Panc1 (cell line): Measurements from ENCODE around the gene ANO2.

Experiments used
- POLR2AphosphoS5 ChIP-seq: IDR thresholded peaks from 2 replicates; pipeline ENCODE4 v1.6.1; 2012; ENCODE audit warnings: mild to moderate bottlenecking, low read depth, low read length, moderate library complexity
- TF ChIP-seq, protein P1 (sequence below): fragments of 450-650 bp; IDR thresholded peaks from 2 replicates; pipeline ENCODE4 v1.5.1; 2017; ENCODE audit warnings: mild to moderate bottlenecking

DNA sequence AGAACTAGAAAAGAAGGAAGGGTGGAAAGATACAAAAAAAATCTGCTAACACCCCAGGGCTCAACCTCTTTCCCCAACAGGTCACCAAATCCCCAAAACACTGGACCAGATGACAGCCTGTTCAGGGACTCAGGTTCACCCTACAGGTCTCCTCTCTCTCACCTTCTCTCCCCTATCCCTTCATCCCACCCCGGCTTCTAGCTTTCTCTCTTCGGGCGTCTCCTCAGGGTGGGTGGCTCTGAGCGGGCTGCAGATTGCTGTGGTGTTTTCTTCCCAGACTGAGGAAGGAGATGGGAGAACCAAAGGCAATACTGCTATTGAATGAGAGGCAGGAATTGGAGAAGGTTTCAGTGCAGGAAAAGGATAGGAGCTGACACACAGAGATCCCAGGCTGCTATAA lies 39.3 kb downstream of the ANO2 start:
- TF ChIP-seq, protein P1, sequence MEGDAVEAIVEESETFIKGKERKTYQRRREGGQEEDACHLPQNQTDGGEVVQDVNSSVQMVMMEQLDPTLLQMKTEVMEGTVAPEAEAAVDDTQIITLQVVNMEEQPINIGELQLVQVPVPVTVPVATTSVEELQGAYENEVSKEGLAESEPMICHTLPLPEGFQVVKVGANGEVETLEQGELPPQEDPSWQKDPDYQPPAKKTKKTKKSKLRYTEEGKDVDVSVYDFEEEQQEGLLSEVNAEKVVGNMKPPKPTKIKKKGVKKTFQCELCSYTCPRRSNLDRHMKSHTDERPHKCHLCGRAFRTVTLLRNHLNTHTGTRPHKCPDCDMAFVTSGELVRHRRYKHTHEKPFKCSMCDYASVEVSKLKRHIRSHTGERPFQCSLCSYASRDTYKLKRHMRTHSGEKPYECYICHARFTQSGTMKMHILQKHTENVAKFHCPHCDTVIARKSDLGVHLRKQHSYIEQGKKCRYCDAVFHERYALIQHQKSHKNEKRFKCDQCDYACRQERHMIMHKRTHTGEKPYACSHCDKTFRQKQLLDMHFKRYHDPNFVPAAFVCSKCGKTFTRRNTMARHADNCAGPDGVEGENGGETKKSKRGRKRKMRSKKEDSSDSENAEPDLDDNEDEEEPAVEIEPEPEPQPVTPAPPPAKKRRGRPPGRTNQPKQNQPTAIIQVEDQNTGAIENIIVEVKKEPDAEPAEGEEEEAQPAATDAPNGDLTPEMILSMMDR, result no peak
- no peak for TF ChIP-seq POLR2AphosphoS5
